Pancreas (tissue), 10 donors: ENCODE measurements around the gene CDKL2. TPM values are rescaled to one million over a fixed set of nuclear protein-coding genes. Genes with fewer than 3 reads are reported as not detected.

Experiments used
- ATAC-seq, 4 donors: fragments of 200-7000 bp; cut with Tn5 transposase; one replicate each; pipeline versions ENCODE4 v1.8.0 to v1.9.1; 2020; ENCODE audit warnings: mild to moderate bottlenecking in 4 of 4, moderate library complexity in 4 of 4
- DNase-seq, 6 donors: peaks; one replicate each; pipeline ENCODE4 v3.0.0-alpha.2; 2020
- FAIRE-seq: peaks from 2 replicates; lab custom pipeline; 2012; peaks lifted over from hg19 to GRCh38; lab: Jason Lieb, UNC
- H3K27ac ChIP-seq, 4 donors: fragments of 200-600 bp; sonication (generic); 1 replicate in 3 of 4; 2 replicates in 1 of 4; pipeline versions ENCODE4 v1.5.0 to v1.8.0; 2020
- H3K27me3 ChIP-seq, 4 donors: fragments of 200-600 bp; one replicate each; pipeline ENCODE4 v1.8.0; 2021
- H3K36me3 ChIP-seq, 3 donors: fragments of 200-600 bp; sonication (generic) in 1 of 3; one replicate each; pipeline versions ENCODE4 v1.5.0 to v1.8.0; 2020 to 2021
- H3K4me1 ChIP-seq, 3 donors: fragments of 200-600 bp; one replicate each; pipeline ENCODE4 v1.8.0; 2021
- H3K4me3 ChIP-seq, 4 donors: fragments of 200-600 bp; sonication (generic) in 2 of 4; one replicate each; pipeline versions ENCODE4 v1.5.0 to v1.8.0; 2020 to 2021
- H3K9me3 ChIP-seq, 4 donors: fragments of 200-600 bp; one replicate each; pipeline ENCODE4 v1.8.0; 2021
- CTCF ChIP-seq, 4 donors: fragments of 200-600 bp; sonication (generic) in 3 of 4; IDR thresholded peaks; one replicate each; pipeline versions ENCODE4 v1.5.0 to v1.8.0; 2021; ENCODE audit warnings: antibody characterized with exemption in 4 of 4
- WGBS, 2 donors: extraction: QIAGEN DNeasy Blood & Tissue Kit; methylation state at CpG; one replicate each; pipeline ENCODE4 v1.1.7; 2013; 5-methylcytosine and 5-hydroxymethylcytosine counted together
- intact Hi-C, 3 donors: fragments of 100-400 bp; cut with DNase I; formaldehyde crosslinking; loops; one replicate each; pipeline versions ENCODE4 v1.11.1 to v1.14.2; 2022
- polyA plus RNA-seq, 2 donors: library from polyadenylated mRNA; stranded (reverse); fragments of 200-250 nt; gene quantifications; one replicate each; pipeline ENCODE4 v1.2.3, GENCODE V29; 2013
- total RNA-seq, 6 donors: library from RNA; stranded (reverse); fragmentation: NEBNext Ultra II Directional in 4 of 6; extraction: Animal tissue kit (Norgen Biotek cat#: 25700) in 4 of 6; gene quantifications; one replicate each; pipeline versions ENCODE4 v1.2.1 to v1.2.4, GENCODE V29; 2021 to 2023
- donor health status: healthy with polysubstance abuse.
- donor health status: DM: no; HTN: no; CAD: no; lungs with moderate emphysema.
- donor health status: DM: no; HTN: no; CAD: no.
- donor health status: control.
- donor health status: control.
- donor health status: Bipolar disorder and iron deficiency.
- donor health status: DM: yes; HTN: yes; CAD: no.
- donor health status: DM: no; HTN: no; CAD: no.
- donor health status: DM: no; HTN: no; CAD: no.
- donor health status: DM: yes; HTN: yes; CAD: no.

CDKL2 gene
- total and polyA plus RNA-seq, 8 donors, result 0.15 to 1.0 (median 0.55) TPM

- DNase-seq, result no peak
- Histone ChIP-seq H3K27ac (peak overlapping the region; percentile 86 to 95 (median 90)), H3K4me3 (peak overlapping the region; percentile 7 to 88 (median 74)), H3K4me1 (peaks cover 4 to 26% (median 24%) of the 10 kb centered on the region in 3 donors), H3K27me3 (no peaks in the 10 kb centered on the region), H3K36me3 (no peaks in the 10 kb centered on the region), H3K9me3 (no peaks in the 10 kb centered on the region)
- no peak for ATAC-seq
- intact Hi-C loops, result loop anchor here in 1 of 3 donors (10.0 kb wide), 1 partner anchor 51 kb away; the partner anchor contains the start of gene USO1
- TF ChIP-seq CTCF (IDR thresholded peaks at IDR 0.05), result no peak
- no peak for FAIRE-seq
- WGBS, 2 donors, result 27 to 30% methylated on average over 5 of the region's 5 CpGs
These were observed 43.6 kb upstream of the CDKL2 start for GRCh38 chr4:75673959-75674328.

- ATAC-seq (peak; percentile 97 to 99 (median 98)), FAIRE-seq (peak; percentile 86), DNase-seq (peak; percentile 96 to 99 (median 98))
- no peak for TF ChIP-seq CTCF (IDR thresholded peaks at IDR 0.05)
- H3K4me1 ChIP-seq, result peaks cover 4 to 26% (median 24%) of the 10 kb centered on the region in 3 donors
- peak within 1 kb of the TSS; percentile 86 to 95 (median 90) for H3K27ac ChIP-seq
- no peaks in the 10 kb centered on the region for H3K36me3 ChIP-seq
- peak within 1 kb of the TSS; percentile 68 to 88 (median 84) for H3K4me3 ChIP-seq
- intact Hi-C loops, result loop anchor here in 1 of 3 donors (10.0 kb wide), 1 partner anchor 52 kb away; the partner anchor contains the start of gene USO1
- H3K27me3 ChIP-seq, result no peaks in the 10 kb centered on the region
- H3K9me3 ChIP-seq, result no peaks in the 10 kb centered on the region
- WGBS, 2 donors, result 0% methylated on average over 75 to 83 of the region's 83 CpGs
These were observed 43.0 kb upstream of the CDKL2 start, which contains the start of gene G3BP2 for GRCh38 chr4:75673027-75673958. G3BP2 (minus strand) TSS chr4:75673411; CDS start chr4:75662025, 11,386 bp downstream.

- no peaks in the 10 kb centered on the region for H3K36me3 ChIP-seq
- H3K27me3 ChIP-seq, result no peaks in the 10 kb centered on the region
- DNase-seq (peak; percentile 52 to 82 (median 65)), FAIRE-seq (no peak), ATAC-seq (peak; percentile 40 to 63 (median 46))
- intact Hi-C loops, result loop anchor here in 1 of 3 donors (10.0 kb wide), 1 partner anchor 52 kb away; the partner anchor contains the start of gene USO1
- WGBS, 2 donors, result 0% methylated on average over 44 of the region's 44 CpGs
- peak overlapping the region; percentile 86 to 95 (median 90) for H3K27ac ChIP-seq
- H3K9me3 ChIP-seq, result no peaks in the 10 kb centered on the region
- TF ChIP-seq CTCF (IDR thresholded peaks at IDR 0.05), result no peak
- H3K4me1 ChIP-seq, result peaks cover 4 to 26% (median 24%) of the 10 kb centered on the region in 3 donors
- H3K4me3 ChIP-seq, result peak overlapping the region; percentile 68 to 88 (median 84)
These were observed 42.2 kb upstream of the CDKL2 start for GRCh38 chr4:75672461-75673026.

GRCh38 chr4:75671802-75672421 is 41.6 kb upstream of the CDKL2 start:
- H3K9me3 ChIP-seq, result no peaks in the 10 kb centered on the region
- FAIRE-seq (no peak), ATAC-seq (no peak), DNase-seq (no peak)
- H3K36me3 ChIP-seq, result no peaks in the 10 kb centered on the region
- 9% methylated on average over 10 of the region's 10 CpGs for WGBS, 2 donors
- TF ChIP-seq CTCF (IDR thresholded peaks at IDR 0.05), result no peak
- H3K27ac ChIP-seq, result peak overlapping the region; percentile 86 to 95 (median 90)
- peaks cover 4 to 26% (median 24%) of the 10 kb centered on the region in 3 donors for H3K4me1 ChIP-seq
- intact Hi-C loops, result loop anchor here in 1 of 3 donors (10.0 kb wide), 1 partner anchor 53 kb away; the partner anchor contains the start of gene USO1
- H3K27me3 ChIP-seq, result no peaks in the 10 kb centered on the region
- peak overlapping the region; percentile 68 to 88 (median 84) for H3K4me3 ChIP-seq
